H9 (cell line): Measurements from ENCODE around the gene SEPTIN6. TPM values are rescaled to one million over a fixed set of nuclear protein-coding genes. Genes with fewer than 3 reads are reported as not detected.
A peak's percentile ranks its signal among the peaks of the same experiment; 100 is the strongest.

ENCODE experiments used
- DNase-seq: peaks from one replicate; pipeline ENCODE4 v3.0.0-alpha.2; 2017
- H2AFZ ChIP-seq: one replicate; pipeline ENCODE4 v1.6.1; 2013; ENCODE audit warnings: mild to moderate bottlenecking, low read length, control low read depth, moderate library complexity
- H2AK5ac ChIP-seq: 2 replicates; pipeline ENCODE4 v1.6.1; 2013; ENCODE audit warnings: low read length, control low read depth, mixed read lengths; ENCODE audit not compliant: insufficient read length
- H2BK120ac ChIP-seq: one replicate; pipeline ENCODE4 v1.6.1; 2013; ENCODE audit warnings: low read depth, mild to moderate bottlenecking, low read length, control low read depth, inconsistent platforms; ENCODE audit not compliant: poor library complexity, severe bottlenecking
- H2BK12ac ChIP-seq: 2 replicates; pipeline ENCODE4 v1.6.1; 2013; ENCODE audit warnings: low read length, control low read depth, mixed read lengths, low read depth; ENCODE audit not compliant: insufficient read length
- H2BK15ac ChIP-seq: 2 replicates; pipeline ENCODE4 v1.6.1; 2013; ENCODE audit warnings: low read depth, low read length, control low read depth
- H2BK20ac ChIP-seq: one replicate; pipeline ENCODE4 v1.6.1; 2013; ENCODE audit warnings: low read depth, mild to moderate bottlenecking, low read length, control low read depth, inconsistent platforms; ENCODE audit not compliant: poor library complexity, severe bottlenecking
- H2BK5ac ChIP-seq: 2 replicates; pipeline ENCODE4 v1.6.1; 2013; ENCODE audit warnings: low read length, control low read depth, mixed read lengths; ENCODE audit not compliant: insufficient read length
- H3K14ac ChIP-seq: 2 replicates; pipeline ENCODE4 v1.6.1; 2013; ENCODE audit warnings: low read length, control low read depth; ENCODE audit not compliant: insufficient read depth
- H3K18ac ChIP-seq: 2 replicates; pipeline ENCODE4 v1.6.1; 2013; ENCODE audit warnings: low read depth, mild to moderate bottlenecking, mixed read lengths, low read length, control low read depth; ENCODE audit not compliant: insufficient read length
- H3K23ac ChIP-seq: 2 replicates; pipeline ENCODE4 v1.6.1; 2013; ENCODE audit warnings: low read length, control low read depth, mixed read lengths, low read depth; ENCODE audit not compliant: insufficient read length
- H3K23me2 ChIP-seq: 2 replicates; pipeline ENCODE4 v1.6.1; 2013; ENCODE audit warnings: low read depth, mild to moderate bottlenecking, mixed read lengths, low read length, control low read depth; ENCODE audit not compliant: insufficient read length, poor library complexity, severe bottlenecking
- H3K27ac ChIP-seq: 2 replicates; pipeline ENCODE4 v1.5.1; 2013; ENCODE audit warnings: low read length, control low read depth, mixed read lengths, low read depth; ENCODE audit not compliant: insufficient read length
- H3K27me3 ChIP-seq: 2 replicates; pipeline ENCODE4 v1.6.1; 2013; ENCODE audit warnings: low read length, control low read depth, inconsistent platforms; ENCODE audit not compliant: insufficient read depth
- H3K4ac ChIP-seq: 2 replicates; pipeline ENCODE4 v1.6.1; 2013; ENCODE audit warnings: low read depth, mild to moderate bottlenecking, control low read depth, inconsistent platforms, low read length, moderate library complexity
- H3K4me1 ChIP-seq: 2 replicates; pipeline ENCODE4 v1.6.1; 2013; ENCODE audit warnings: low read length, control low read depth, inconsistent platforms; ENCODE audit not compliant: insufficient read depth
- H3K4me2 ChIP-seq: 2 replicates; pipeline ENCODE4 v1.6.1; 2013; ENCODE audit warnings: low read length, control low read depth, mixed read lengths; ENCODE audit not compliant: insufficient read length, insufficient read depth
- H3K56ac ChIP-seq: 2 replicates; pipeline ENCODE4 v1.6.1; 2013; ENCODE audit warnings: low read depth, mild to moderate bottlenecking, mixed read lengths, low read length, control low read depth; ENCODE audit not compliant: insufficient read length
- H3K79me1 ChIP-seq: 2 replicates; pipeline ENCODE4 v1.6.1; 2013; ENCODE audit warnings: low read depth, mild to moderate bottlenecking, moderate library complexity, low read length, control low read depth, inconsistent platforms; ENCODE audit not compliant: insufficient read depth, poor library complexity, severe bottlenecking
- H3K79me2 ChIP-seq: 2 replicates; pipeline ENCODE4 v1.6.1; 2013; ENCODE audit warnings: low read length, control low read depth, inconsistent platforms; ENCODE audit not compliant: insufficient read depth
- H3K9ac ChIP-seq: 2 replicates; pipeline ENCODE4 v1.6.1; 2013; ENCODE audit warnings: low read length, control low read depth, mixed read lengths; ENCODE audit not compliant: insufficient read length; ENCODE audit errors: extremely low read depth
- H3K9me3 ChIP-seq: one replicate; pipeline ENCODE4 v1.6.1; 2013; ENCODE audit warnings: low read depth, low read length, inconsistent platforms; ENCODE audit not compliant: control insufficient read depth
- H3T11ph ChIP-seq: one replicate; pipeline ENCODE4 v1.6.1; 2013; ENCODE audit warnings: mild to moderate bottlenecking, low read length, control low read depth, inconsistent platforms
- H4K20me1 ChIP-seq: one replicate; pipeline ENCODE4 v1.6.1; 2013; ENCODE audit not compliant: control insufficient read depth, insufficient read length, insufficient read depth
- H4K5ac ChIP-seq: 2 replicates; pipeline ENCODE4 v1.6.1; 2013; ENCODE audit warnings: low read depth, mild to moderate bottlenecking, mixed read lengths, low read length, control low read depth; ENCODE audit not compliant: insufficient read length
- H4K8ac ChIP-seq: replicated peaks from 2 replicates; pipeline ENCODE4 v1.6.1; 2013; ENCODE audit warnings: low read length, control low read depth, mixed read lengths, low read depth; ENCODE audit not compliant: insufficient read length
- H4K91ac ChIP-seq: 2 replicates; pipeline ENCODE4 v1.6.1; 2013; ENCODE audit warnings: low read depth, mild to moderate bottlenecking, moderate library complexity, mixed read lengths, low read length, control low read depth; ENCODE audit not compliant: insufficient read length
- H3K27ac Mint-ChIP-seq, 3 experiments: 2 replicates in 2 of 3; 3 replicates in 1 of 3; pipeline ENCODE4 v1.8.0; 2020 to 2021; ENCODE audit warnings: mixed read lengths in 3 of 3, mild to moderate bottlenecking in 1 of 3, moderate library complexity in 1 of 3
- H3K27me3 Mint-ChIP-seq: 2 replicates; pipeline ENCODE4 v1.8.0; 2021; ENCODE audit warnings: low read depth, mild to moderate bottlenecking, moderate library complexity, mixed read lengths
- H3K36me3 Mint-ChIP-seq, 3 experiments: 2 replicates in 2 of 3; 3 replicates in 1 of 3; pipeline ENCODE4 v1.8.0; 2020 to 2021; ENCODE audit warnings: low read depth in 3 of 3, mixed read lengths in 3 of 3; ENCODE audit not compliant: insufficient read depth in 1 of 3
- H3K4me1 Mint-ChIP-seq, 2 experiments: 2 replicates each; pipeline ENCODE4 v1.8.0; 2020; ENCODE audit warnings: mixed read lengths in 2 of 2
- H3K4me3 Mint-ChIP-seq, 2 experiments: 2 replicates in 1 of 2; 3 replicates in 1 of 2; pipeline ENCODE4 v1.8.0; 2020 to 2021; ENCODE audit warnings: mild to moderate bottlenecking in 2 of 2, mixed read lengths in 2 of 2, moderate library complexity in 1 of 2
- H3K9me3 Mint-ChIP-seq, 2 experiments: 2 replicates in 1 of 2; 3 replicates in 1 of 2; pipeline ENCODE4 v1.8.0; 2020; ENCODE audit warnings: mild to moderate bottlenecking in 2 of 2, mixed read lengths in 2 of 2, moderate library complexity in 1 of 2
- WGBS: extraction: QIAGEN DNeasy Blood & Tissue Kit; methylation state at CpG from one replicate; pipeline ENCODE4 v1.1.7; 2013; ENCODE audit warnings: missing lambda C conversion rate, low lambda C conversion rate, mixed read lengths; ENCODE audit not compliant: insufficient read length; ENCODE audit errors: extremely low coverage; 5-methylcytosine and 5-hydroxymethylcytosine counted together
- total RNA-seq: library from RNA; stranded (reverse); gene quantifications from 2 replicates; pipeline ENCODE4 v1.2.1, GENCODE V29; 2021
- TF ChIP-seq, protein P1 (sequence below): fragments of 200-600 bp; sonication (generic); conservative IDR thresholded peaks from 3 replicates; pipeline ENCODE4 v1.8.0; 2021; ENCODE audit warnings: antibody characterized with exemption, mild to moderate bottlenecking

Gene SEPTIN6
- total RNA-seq, 1 experiment from 2014 or later = 23.1 TPM

DNA sequence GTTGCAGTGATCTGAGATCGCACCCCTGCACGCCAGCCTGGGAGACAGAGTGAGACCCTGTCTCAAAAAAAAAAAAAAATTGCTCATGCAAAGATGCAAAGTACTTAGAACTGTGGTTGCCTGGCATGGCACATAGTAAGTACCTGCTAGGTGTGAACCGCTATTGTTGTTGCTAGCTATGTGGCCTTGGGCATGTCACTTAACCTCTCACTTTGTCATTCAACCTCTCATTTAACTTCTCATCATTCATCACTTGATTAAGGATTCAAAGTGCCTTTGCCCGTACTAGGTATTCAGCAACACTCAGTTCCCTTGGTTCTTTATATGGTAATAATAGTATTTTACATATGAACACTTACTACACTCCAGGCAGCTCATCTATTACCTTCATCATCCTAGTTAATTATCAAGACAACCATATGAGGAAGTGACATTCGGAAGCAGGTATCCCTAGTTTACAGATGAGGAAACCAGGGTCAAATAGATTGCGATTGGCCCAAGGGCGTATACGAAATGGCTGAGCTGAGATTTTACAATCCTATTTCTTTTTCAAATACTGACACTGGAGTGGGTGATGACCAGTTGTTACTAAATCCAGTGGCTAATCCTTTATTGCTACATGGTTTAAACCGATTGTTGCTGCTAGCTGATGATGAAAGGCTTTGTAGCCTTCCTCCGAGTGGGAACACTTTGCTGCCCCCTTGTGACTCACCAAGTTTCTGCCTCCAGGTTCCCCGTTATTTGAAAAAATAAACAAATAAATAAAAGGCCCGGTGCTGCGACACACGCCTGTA lies 36.6 kb upstream of the SEPTIN6 start:
- Histone ChIP-seq H2BK120ac (no peak overlapping the region), H2BK20ac (no peak overlapping the region)

More for the DNA sequence above, 36.6 kb upstream of the SEPTIN6 start:
- no peak overlapping the region for H3K4me2 ChIP-seq
- no peak overlapping the region for H2BK5ac ChIP-seq
- H4K8ac ChIP-seq = no peak overlapping the region
- no peak overlapping the region for H3K4ac ChIP-seq
- H3K23ac ChIP-seq = no peak overlapping the region
- no peaks in the 10 kb centered on the region for H3K79me2 ChIP-seq
- H3K23me2 ChIP-seq = peaks cover 3% of the 10 kb centered on the region
- no peak overlapping the region for H3T11ph ChIP-seq
- H3K9me3 ChIP-seq = peaks cover 29% of the 10 kb centered on the region
- no peak overlapping the region for H3K4me3 Mint-ChIP-seq
- peaks cover 5 to 6% of the 10 kb centered on the region in 2 experiments; a peak in 2 of 4 replicates for H3K4me1 Mint-ChIP-seq
- TF ChIP-seq, protein P1, sequence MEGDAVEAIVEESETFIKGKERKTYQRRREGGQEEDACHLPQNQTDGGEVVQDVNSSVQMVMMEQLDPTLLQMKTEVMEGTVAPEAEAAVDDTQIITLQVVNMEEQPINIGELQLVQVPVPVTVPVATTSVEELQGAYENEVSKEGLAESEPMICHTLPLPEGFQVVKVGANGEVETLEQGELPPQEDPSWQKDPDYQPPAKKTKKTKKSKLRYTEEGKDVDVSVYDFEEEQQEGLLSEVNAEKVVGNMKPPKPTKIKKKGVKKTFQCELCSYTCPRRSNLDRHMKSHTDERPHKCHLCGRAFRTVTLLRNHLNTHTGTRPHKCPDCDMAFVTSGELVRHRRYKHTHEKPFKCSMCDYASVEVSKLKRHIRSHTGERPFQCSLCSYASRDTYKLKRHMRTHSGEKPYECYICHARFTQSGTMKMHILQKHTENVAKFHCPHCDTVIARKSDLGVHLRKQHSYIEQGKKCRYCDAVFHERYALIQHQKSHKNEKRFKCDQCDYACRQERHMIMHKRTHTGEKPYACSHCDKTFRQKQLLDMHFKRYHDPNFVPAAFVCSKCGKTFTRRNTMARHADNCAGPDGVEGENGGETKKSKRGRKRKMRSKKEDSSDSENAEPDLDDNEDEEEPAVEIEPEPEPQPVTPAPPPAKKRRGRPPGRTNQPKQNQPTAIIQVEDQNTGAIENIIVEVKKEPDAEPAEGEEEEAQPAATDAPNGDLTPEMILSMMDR = peak; percentile 69
- H3K14ac ChIP-seq = no peak overlapping the region
- no peak overlapping the region for H3K18ac ChIP-seq
- H3K9me3 Mint-ChIP-seq = peaks cover 56 to 59% of the 10 kb centered on the region in 2 experiments
- no peak overlapping the region for H3K9ac ChIP-seq
- peaks cover 1 to 3% (median 3%) of the 10 kb centered on the region in 3 experiments; a peak in 4 of 7 replicates for H3K36me3 Mint-ChIP-seq
- no peak overlapping the region for H3K27ac ChIP-seq
- H3K56ac ChIP-seq = no peak overlapping the region
- no peak overlapping the region for H2AK5ac ChIP-seq
- H2BK12ac ChIP-seq = no peak overlapping the region
- no peak overlapping the region for H4K91ac ChIP-seq
- H3K27ac Mint-ChIP-seq = no peak overlapping the region
- H2BK15ac ChIP-seq = no peak overlapping the region
- no peaks in the 10 kb centered on the region for H4K20me1 ChIP-seq
- peaks cover 9% of the 10 kb centered on the region for H3K27me3 Mint-ChIP-seq
- DNase-seq = peak; percentile 60
- H3K27me3 ChIP-seq = no peaks in the 10 kb centered on the region
- WGBS = no CpG with 5 or more reads among the region's 14 CpGs
- H3K4me1 ChIP-seq = no peaks in the 10 kb centered on the region; the same call in 1 of the 2 replicates
- H4K5ac ChIP-seq = no peak overlapping the region
- H2AFZ ChIP-seq = no peak overlapping the region
- no peaks in the 10 kb centered on the region for H3K79me1 ChIP-seq
